Neuronal stem cell (in vitro differentiated cells): ENCODE measurements around the gene CD276.

Experiments used
- DNase-seq: peaks from one replicate; pipeline ENCODE4 v3.0.0-alpha.2; 2013; ENCODE audit warnings: low spot score
- H2AFZ ChIP-seq: one replicate; pipeline ENCODE4 v1.6.1; 2013; ENCODE audit warnings: mild to moderate bottlenecking, low read length, inconsistent platforms
- H2AK5ac ChIP-seq: 2 replicates; pipeline ENCODE4 v1.6.1; 2013; ENCODE audit warnings: low read depth, mild to moderate bottlenecking, inconsistent platforms, low read length, moderate library complexity, mixed read lengths
- H2BK120ac ChIP-seq: 2 replicates; pipeline ENCODE4 v1.6.1; 2013; ENCODE audit warnings: low read depth, mild to moderate bottlenecking, inconsistent platforms, low read length, moderate library complexity, mixed read lengths
- H2BK12ac ChIP-seq: one replicate; pipeline ENCODE4 v1.6.1; 2013; ENCODE audit warnings: low read length, inconsistent platforms
- H2BK15ac ChIP-seq: 2 replicates; pipeline ENCODE4 v1.6.1; 2013; ENCODE audit warnings: mild to moderate bottlenecking, low read length, inconsistent platforms, mixed read lengths
- H2BK5ac ChIP-seq: one replicate; pipeline ENCODE4 v1.6.1; 2013; ENCODE audit warnings: inconsistent platforms, mild to moderate bottlenecking, low read length, moderate library complexity
- H3K14ac ChIP-seq: one replicate; pipeline ENCODE4 v1.6.1; 2013; ENCODE audit warnings: low read length, inconsistent platforms
- H3K18ac ChIP-seq: 2 replicates; pipeline ENCODE4 v1.6.1; 2013; ENCODE audit warnings: low read length, inconsistent platforms
- H3K23ac ChIP-seq: 2 replicates; pipeline ENCODE4 v1.6.1; 2013; ENCODE audit warnings: low read depth, mild to moderate bottlenecking, mixed read lengths, low read length, inconsistent platforms; ENCODE audit not compliant: poor library complexity
- H3K27ac ChIP-seq: replicated peaks from 3 replicates; pipeline ENCODE4 v1.5.1; 2013; ENCODE audit warnings: low read length, inconsistent platforms
- H3K27me3 ChIP-seq, 3 experiments: 2 replicates each; pipeline ENCODE4 v1.6.1; 2013; ENCODE audit warnings: low read length in 3 of 3, mild to moderate bottlenecking in 2 of 3, inconsistent platforms in 1 of 3, low read depth in 1 of 3, mixed read lengths in 1 of 3, moderate library complexity in 1 of 3; ENCODE audit not compliant: control insufficient read depth in 3 of 3, insufficient read depth in 3 of 3
- H3K36me3 ChIP-seq, 2 donors: replicated peaks in 1 of 2; 2 replicates each; pipeline ENCODE4 v1.6.1; 2013; ENCODE audit warnings: low read length in 2 of 2; ENCODE audit not compliant: control insufficient read depth in 2 of 2, insufficient read depth in 2 of 2
- H3K4ac ChIP-seq: 2 replicates; pipeline ENCODE4 v1.6.1; 2013; ENCODE audit warnings: inconsistent platforms, mild to moderate bottlenecking, low read length, moderate library complexity
- H3K4me1 ChIP-seq, 2 donors: 1 replicate in 1 of 2; 2 replicates in 1 of 2; pipeline ENCODE4 v1.6.1; 2013; ENCODE audit warnings: low read length in 2 of 2, low read depth in 1 of 2; ENCODE audit not compliant: control insufficient read depth in 2 of 2, insufficient read depth in 1 of 2
- H3K4me2 ChIP-seq: one replicate; pipeline ENCODE4 v1.6.1; 2013; ENCODE audit warnings: mild to moderate bottlenecking, low read length, inconsistent platforms; ENCODE audit not compliant: insufficient read depth, poor library complexity, severe bottlenecking
- H3K4me3 ChIP-seq, 2 donors: 2 replicates each; pipeline ENCODE4 v1.5.1; 2013; ENCODE audit warnings: low read length in 2 of 2, mild to moderate bottlenecking in 2 of 2, inconsistent platforms in 1 of 2, moderate library complexity in 1 of 2
- H3K79me1 ChIP-seq: one replicate; pipeline ENCODE4 v1.6.1; 2013; ENCODE audit warnings: low read depth, mild to moderate bottlenecking, inconsistent platforms, low read length, moderate library complexity
- H3K9ac ChIP-seq: one replicate; pipeline ENCODE4 v1.6.1; 2013; ENCODE audit warnings: mild to moderate bottlenecking, low read depth, low read length, inconsistent platforms; ENCODE audit not compliant: poor library complexity
- H3K9me3 ChIP-seq, 2 donors: replicated peaks in 1 of 2; 2 replicates each; pipeline versions ENCODE3 to v1.6.1; 2013; ENCODE audit warnings: low read length in 2 of 2, mild to moderate bottlenecking in 2 of 2, inconsistent platforms in 1 of 2, low read depth in 1 of 2, mixed read lengths in 1 of 2, moderate library complexity in 1 of 2; ENCODE audit not compliant: control insufficient read depth in 2 of 2, insufficient read depth in 1 of 2
- H4K8ac ChIP-seq: one replicate; pipeline ENCODE4 v1.6.1; 2013; ENCODE audit warnings: low read depth, mild to moderate bottlenecking, inconsistent platforms, low read length, moderate library complexity
- H4K91ac ChIP-seq: one replicate; pipeline ENCODE4 v1.6.1; 2013; ENCODE audit warnings: low read length, low read depth, mild to moderate bottlenecking, inconsistent platforms; ENCODE audit not compliant: poor library complexity
- WGBS, 2 donors: extraction: QIAGEN DNeasy Blood & Tissue Kit; methylation state at CpG; one replicate each; pipeline ENCODE4 v1.1.7; 2013; ENCODE audit warnings: missing lambda C conversion rate in 2 of 2, mixed read lengths in 1 of 2; ENCODE audit not compliant: insufficient read length in 2 of 2, insufficient replicate concordance in 1 of 2; ENCODE audit errors: extremely low coverage in 2 of 2; 5-methylcytosine and 5-hydroxymethylcytosine counted together

CD276 gene

GRCh38 chr15:73745073-73745472, 60.9 kb downstream of the CD276 start:
- H3K18ac ChIP-seq = no peak overlapping the region
- no peak overlapping the region for H3K9ac ChIP-seq
- no peaks in the 10 kb centered on the region for H3K9me3 ChIP-seq
- no peak overlapping the region for H2AK5ac ChIP-seq
- no peaks in the 10 kb centered on the region for H3K79me1 ChIP-seq
- WGBS, 2 donors = no CpG with 5 or more reads among the region's 7 CpGs
- H3K4me1 ChIP-seq = peaks cover 18 to 43% of the 10 kb centered on the region in 2 donors
- H3K27ac ChIP-seq = no peak overlapping the region
- H3K36me3 ChIP-seq = no peaks in the 10 kb centered on the region
- H2BK5ac ChIP-seq = no peak overlapping the region
- no peak overlapping the region for H3K4me3 ChIP-seq
- H3K23ac ChIP-seq = no peak overlapping the region
- no peak overlapping the region for H3K14ac ChIP-seq
- H2BK12ac ChIP-seq = no peak overlapping the region
- H2AFZ ChIP-seq = no peak overlapping the region
- H3K4ac ChIP-seq = no peak overlapping the region
- no peak for DNase-seq
- no peaks in the 10 kb centered on the region for H3K27me3 ChIP-seq
- no peak overlapping the region for H2BK120ac ChIP-seq
- H4K8ac ChIP-seq = no peak overlapping the region
- H4K91ac ChIP-seq = no peak overlapping the region
- peak overlapping the region; percentile 41 for H2BK15ac ChIP-seq
- H3K4me2 ChIP-seq = no peak overlapping the region

DNA sequence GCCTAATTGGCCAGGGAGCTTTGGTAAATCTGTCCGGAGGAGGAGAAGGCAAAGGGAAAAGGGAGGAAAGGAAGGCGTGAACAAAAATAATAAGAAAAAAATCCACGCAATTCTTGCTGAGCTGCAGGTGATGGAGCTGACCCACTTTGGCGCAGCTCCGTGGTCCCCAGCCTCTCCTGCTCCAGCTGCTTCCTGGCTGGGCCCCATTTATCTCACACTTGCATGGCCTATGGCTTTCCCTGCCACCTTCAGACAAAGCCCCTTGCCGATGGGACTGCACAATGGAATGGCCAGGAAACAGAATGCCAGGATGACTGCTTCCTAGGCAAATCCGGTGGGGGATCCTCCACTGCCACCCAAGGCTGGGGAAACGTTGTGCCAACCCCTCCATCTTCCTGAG, 62.1 kb downstream of the CD276 start:
- H2BK120ac ChIP-seq = no peak overlapping the region
- DNase-seq = no peak
- no peak overlapping the region for H3K4me2 ChIP-seq
- no peak overlapping the region for H2AFZ ChIP-seq
- H3K36me3 ChIP-seq = no peaks in the 10 kb centered on the region
- H2BK12ac ChIP-seq = no peak overlapping the region
- no peak overlapping the region for H2BK15ac ChIP-seq
- H3K27me3 ChIP-seq = peaks cover 0 to 2% (median under 1%) of the 10 kb centered on the region in 3 experiments
- WGBS, 2 donors = no CpG with 5 or more reads among the region's 8 CpGs
- no peak overlapping the region for H3K4me3 ChIP-seq
- H3K4ac ChIP-seq = no peak overlapping the region
- no peaks in the 10 kb centered on the region for H3K79me1 ChIP-seq
- no peak overlapping the region for H3K27ac ChIP-seq
- H3K18ac ChIP-seq = no peak overlapping the region
- H3K23ac ChIP-seq = no peak overlapping the region
- H3K4me1 ChIP-seq = peaks cover 17 to 40% of the 10 kb centered on the region in 2 donors
- H4K8ac ChIP-seq = no peak overlapping the region
- peak overlapping the region; percentile 2 for H2AK5ac ChIP-seq
- H4K91ac ChIP-seq = no peak overlapping the region
- H3K14ac ChIP-seq = no peak overlapping the region
- no peak overlapping the region for H3K9ac ChIP-seq
- no peaks in the 10 kb centered on the region for H3K9me3 ChIP-seq
- no peak overlapping the region for H2BK5ac ChIP-seq

GRCh38 chr15:73746883-73747282, 62.7 kb downstream of the CD276 start:
- Histone ChIP-seq H3K79me1 (no peaks in the 10 kb centered on the region), H3K36me3 (no peaks in the 10 kb centered on the region), H4K8ac (no peak overlapping the region), H3K27ac (no peak overlapping the region), H3K9me3 (no peaks in the 10 kb centered on the region), H3K4ac (no peak overlapping the region), H2BK120ac (no peak overlapping the region), H4K91ac (no peak overlapping the region), H3K4me3 (no peak overlapping the region), H2BK12ac (no peak overlapping the region), H2BK5ac (no peak overlapping the region), H3K23ac (no peak overlapping the region), H3K14ac (no peak overlapping the region), H3K4me2 (no peak overlapping the region), H2BK15ac (no peak overlapping the region), H3K27me3 (peaks cover 0 to 6% (median 5%) of the 10 kb centered on the region in 3 experiments), H3K4me1 (peaks cover 20 to 42% of the 10 kb centered on the region in 2 donors), H2AK5ac (no peak overlapping the region), H3K9ac (no peak overlapping the region), H3K18ac (no peak overlapping the region), H2AFZ (no peak overlapping the region)
- WGBS, 2 donors = no CpG with 5 or more reads among the region's 7 CpGs
- DNase-seq = no peak

GRCh38 chr15:73747847-73748590, 63.8 kb downstream of the CD276 start:
- Histone ChIP-seq H3K4ac (no peak overlapping the region), H4K91ac (no peak overlapping the region), H2BK15ac (no peak overlapping the region), H4K8ac (no peak overlapping the region), H2BK5ac (no peak overlapping the region), H3K4me3 (no peak overlapping the region), H3K9ac (no peak overlapping the region), H2AK5ac (peak overlapping the region; percentile 6), H3K18ac (peak overlapping the region; percentile 25), H2BK120ac (no peak overlapping the region), H3K4me2 (no peak overlapping the region), H3K27me3 (peaks cover 0 to 7% (median 6%) of the 10 kb centered on the region in 3 experiments), H3K27ac (no peak overlapping the region), H2BK12ac (no peak overlapping the region), H3K4me1 (peaks cover 20 to 38% of the 10 kb centered on the region in 2 donors), H3K36me3 (no peaks in the 10 kb centered on the region), H2AFZ (no peak overlapping the region), H3K23ac (no peak overlapping the region), H3K9me3 (no peaks in the 10 kb centered on the region), H3K14ac (no peak overlapping the region), H3K79me1 (no peaks in the 10 kb centered on the region)
- no peak for DNase-seq
- no CpG with 5 or more reads among the region's 11 CpGs for WGBS, 2 donors
